Spleen (tissue), 11 donors: ENCODE measurements around the gene ACTRT3. TPM values are rescaled to one million over a fixed set of nuclear protein-coding genes. Genes with fewer than 3 reads are reported as not detected.

ENCODE experiments used
- DNase-seq: peaks from one replicate; pipeline ENCODE4 v3.0.0-alpha.2; 2020
- H3K27ac ChIP-seq, 8 donors: fragments of 200-600 bp; sonication (generic) in 7 of 8; 1 replicate in 4 of 8; 2 replicates in 4 of 8; pipeline versions ENCODE4 v1.5.0 to v1.8.0; 2016 to 2021; ENCODE audit warnings: inconsistent platforms in 4 of 8, mild to moderate bottlenecking in 4 of 8, moderate library complexity in 1 of 8
- H3K27me3 ChIP-seq, 7 donors: fragments of 200-600 bp; sonication (generic) in 6 of 7; replicated peaks in 1 of 7; 1 replicate in 4 of 7; 2 replicates in 3 of 7; pipeline versions ENCODE4 v1.5.0 to v1.8.0; 2016 to 2021; ENCODE audit warnings: inconsistent platforms in 3 of 7, mild to moderate bottlenecking in 1 of 7
- H3K36me3 ChIP-seq, 6 donors: fragments of 200-600 bp; sonication (generic) in 5 of 6; 1 replicate in 4 of 6; 2 replicates in 2 of 6; pipeline versions ENCODE4 v1.5.0 to v1.8.0; 2016 to 2021; ENCODE audit warnings: inconsistent platforms in 2 of 6
- H3K4me1 ChIP-seq, 6 donors: fragments of 200-600 bp; sonication (generic) in 5 of 6; 1 replicate in 3 of 6; 2 replicates in 3 of 6; pipeline versions ENCODE4 v1.5.0 to v1.8.0; 2016 to 2021; ENCODE audit warnings: inconsistent platforms in 3 of 6
- H3K4me3 ChIP-seq, 8 donors: fragments of 200-600 bp; sonication (generic) in 7 of 8; 1 replicate in 4 of 8; 2 replicates in 4 of 8; pipeline versions ENCODE4 v1.5.0 to v1.8.0; 2016 to 2021; ENCODE audit warnings: inconsistent platforms in 4 of 8, mild to moderate bottlenecking in 4 of 8, moderate library complexity in 2 of 8
- H3K9me3 ChIP-seq, 8 donors: fragments of 200-600 bp; sonication (generic) in 7 of 8; 1 replicate in 4 of 8; 2 replicates in 4 of 8; pipeline versions ENCODE4 v1.5.0 to v1.8.0; 2016 to 2021; ENCODE audit warnings: inconsistent platforms in 4 of 8
- CTCF ChIP-seq, 11 experiments: fragments of 200-600 bp in 7 of 11; fragments of 450-650 bp in 4 of 11; sonication (generic) in 4 of 11; IDR thresholded peaks in 8 of 11; conservative IDR thresholded peaks in 3 of 11; 1 replicate in 7 of 11; 2 replicates in 4 of 11; pipeline versions ENCODE4 v1.4.0 to v1.8.0; 2016 to 2021; ENCODE audit warnings: antibody characterized with exemption in 11 of 11, inconsistent platforms in 4 of 11, mild to moderate bottlenecking in 1 of 11
- POLR2A ChIP-seq, 3 donors: fragments of 450-650 bp; IDR thresholded peaks; one replicate each; pipeline ENCODE4 v1.5.1; 2017; ENCODE audit warnings: antibody characterized with exemption in 3 of 3, mild to moderate bottlenecking in 1 of 3
- POLR2AphosphoS5 ChIP-seq, 3 donors: sonication (generic); formaldehyde crosslinking; IDR thresholded peaks; one replicate each; pipeline ENCODE4 v1.5.1; 2017; ENCODE audit warnings: antibody characterized with exemption in 3 of 3
- WGBS, 5 donors: extraction: QIAGEN DNeasy Blood & Tissue Kit in 3 of 5; methylation state at CpG; one replicate each; pipeline versions ENCODE4 v1.1.5 to v1.1.7; 2013 to 2018; 5-methylcytosine and 5-hydroxymethylcytosine counted together
- intact Hi-C: fragments of 100-400 bp; cut with DNase I; formaldehyde crosslinking; loops from one replicate; pipeline ENCODE4 v1.15.0; 2023; ENCODE audit warnings: low total_unique reads
- polyA plus RNA-seq, 3 donors: library from polyadenylated mRNA; stranded (reverse); fragments of 200-250 nt; gene quantifications; one replicate each; pipeline ENCODE4 v1.2.1, GENCODE V29; 2013
- total RNA-seq, 7 donors: library from RNA; depleted of rRNA in 3 of 7; stranded (reverse); fragments of >200 nt in 3 of 7; fragmentation: NEBNext Ultra II Directional in 4 of 7; extraction: Animal tissue kit (Norgen Biotek cat#: 25700) in 4 of 7; gene quantifications; one replicate each; pipeline versions ENCODE4 v1.1.0 to v1.2.1, GENCODE V29; 2016 to 2021
- donor health status: healthy with polysubstance abuse.
- donor health status: DM: no; HTN: no; CAD: no; lungs with moderate emphysema.
- donor health status: DM: no; HTN: no; CAD: no.
- donor health status: Bipolar disorder and iron deficiency.
- donor health status: healthy.
- donor health status: DM: no; HTN: no; CAD: no.
- donor health status: DM: yes; HTN: yes; CAD: no.

Gene ACTRT3
- total and polyA plus RNA-seq, 10 donors: 0.29 to 1.5 (median 0.63) TPM

GRCh38 chr3:169758359-169758994 lies 10.9 kb downstream of the ACTRT3 start:
- Histone ChIP-seq H3K4me3 (no peak overlapping the region), H3K4me1 (peaks cover 0 to 24% (median 11%) of the 10 kb centered on the region in 6 donors), H3K27me3 (peaks cover 0 to 3% (median 0%) of the 10 kb centered on the region in 7 donors), H3K9me3 (peaks cover 0 to 3% (median 0%) of the 10 kb centered on the region in 8 donors), H3K36me3 (no peaks in the 10 kb centered on the region), H3K27ac (no peak overlapping the region)
- intact Hi-C loops: no loop called here
- WGBS, 5 donors: 61 to 69% (median 65%) methylated on average over 5 of the region's 5 CpGs
- no peak for TF ChIP-seq POLR2AphosphoS5 (IDR thresholded peaks at IDR 0.05)
- TF ChIP-seq CTCF (IDR thresholded peaks at IDR 0.05 in 8 of 11, conservative IDR thresholded peaks at IDR 0.05 in 3 of 11): no peak
- no peak for TF ChIP-seq POLR2A (IDR thresholded peaks at IDR 0.05)
- no peak for DNase-seq

- Histone ChIP-seq H3K27me3 (peaks cover 0 to 6% (median 0%) of the 10 kb centered on the region in 7 donors), H3K36me3 (no peaks in the 10 kb centered on the region), H3K4me1 (peaks cover 0 to 13% (median 0%) of the 10 kb centered on the region in 6 donors), H3K27ac (no peak overlapping the region), H3K4me3 (no peak overlapping the region), H3K9me3 (no peaks in the 10 kb centered on the region)
- no peak for DNase-seq
- TF ChIP-seq POLR2AphosphoS5 (IDR thresholded peaks at IDR 0.05) (no peak), CTCF (IDR thresholded peaks at IDR 0.05 in 8 of 11, conservative IDR thresholded peaks at IDR 0.05 in 3 of 11) (no peak)
- intact Hi-C loops: no loop called here
- 68 to 82% (median 76%) methylated on average over 2 of the region's 2 CpGs for WGBS, 5 donors
These were observed 13.9 kb downstream of the ACTRT3 start for GRCh38 chr3:169755488-169755887.

DNA sequence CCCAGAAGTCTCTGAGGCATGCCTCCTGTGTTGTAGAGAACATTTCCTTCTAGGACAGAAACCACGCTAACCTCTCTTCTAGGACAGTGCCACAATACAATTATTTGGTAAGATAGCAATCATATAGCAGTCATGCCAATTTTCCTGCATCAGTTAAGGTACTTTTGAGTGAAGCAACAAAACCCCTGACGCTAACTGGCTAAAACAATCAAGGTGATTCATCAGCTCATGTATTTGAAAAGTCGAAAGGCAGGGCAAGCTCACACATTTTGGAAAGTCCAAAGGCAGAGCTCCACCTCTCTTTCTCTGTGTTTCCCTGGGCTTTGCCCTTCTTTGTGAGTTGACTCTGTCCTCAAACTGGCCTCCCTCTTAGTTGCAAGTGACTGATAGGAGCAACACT lies 14.7 kb downstream of the ACTRT3 start:
- WGBS, 5 donors: 79 to 94% (median 93%) methylated on average over 3 of the region's 3 CpGs
- no peak for DNase-seq
- Histone ChIP-seq H3K9me3 (no peaks in the 10 kb centered on the region), H3K27ac (no peak overlapping the region), H3K27me3 (peaks cover 0 to 10% (median 0%) of the 10 kb centered on the region in 7 donors), H3K36me3 (no peaks in the 10 kb centered on the region), H3K4me1 (peaks cover 0 to 13% (median 0%) of the 10 kb centered on the region in 6 donors), H3K4me3 (no peak overlapping the region)
- no peak for TF ChIP-seq CTCF (IDR thresholded peaks at IDR 0.05 in 8 of 11, conservative IDR thresholded peaks at IDR 0.05 in 3 of 11)
- intact Hi-C loops: no loop called here

- no peak for TF ChIP-seq POLR2AphosphoS5 (IDR thresholded peaks at IDR 0.05)
- no peak for TF ChIP-seq CTCF (IDR thresholded peaks at IDR 0.05 in 8 of 11, conservative IDR thresholded peaks at IDR 0.05 in 3 of 11)
- no peak for TF ChIP-seq POLR2A (IDR thresholded peaks at IDR 0.05)
- Histone ChIP-seq H3K9me3 (no peaks in the 10 kb centered on the region), H3K27ac (no peak overlapping the region), H3K36me3 (no peaks in the 10 kb centered on the region), H3K4me1 (no peaks in the 10 kb centered on the region), H3K4me3 (no peak overlapping the region), H3K27me3 (peaks cover 0 to 30% (median 0%) of the 10 kb centered on the region in 7 donors)
- intact Hi-C loops: no loop called here
- DNase-seq: no peak
- 89 to 95% (median 94%) methylated on average over 2 of the region's 2 CpGs for WGBS, 5 donors
These were observed 17.5 kb downstream of the ACTRT3 start for GRCh38 chr3:169751875-169752274.
